Body of pancreas (tissue), 4 donors: ENCODE data around the gene MRI1. TPM values are rescaled to one million over a fixed set of nuclear protein-coding genes. Genes with fewer than 3 reads are reported as not detected.
"Not testable (repeated sequence)": the region's sequence is repeated elsewhere in the genome, so short reads cannot be mapped to it uniquely, and the experiment has no call there.

Source experiments
- ATAC-seq: fragments of 150-250 bp; one replicate; pipeline ENCODE4 v1.9.1; 2016
- DNase-seq, 4 donors: peaks; one replicate each; pipeline ENCODE4 v3.0.0-alpha.2; 2019
- H3K27ac ChIP-seq, 4 donors: fragments of 200-600 bp; sonication (generic); 1 replicate in 3 of 4; 2 replicates in 1 of 4; pipeline versions ENCODE4 v1.5.1 to v1.6.1; 2016 to 2019; ENCODE audit warnings: mild to moderate bottlenecking in 1 of 4, mixed read lengths in 1 of 4, moderate library complexity in 1 of 4
- H3K27me3 ChIP-seq, 2 donors: fragments of 200-600 bp; sonication (generic); one replicate each; pipeline ENCODE4 v1.6.0; 2016; ENCODE audit warnings: mild to moderate bottlenecking in 1 of 2
- H3K36me3 ChIP-seq, 2 donors: fragments of 200-600 bp; sonication (generic); replicated peaks in 1 of 2; 2 replicates each; pipeline ENCODE4 v1.5.1; 2016; ENCODE audit warnings: low read depth in 2 of 2; ENCODE audit not compliant: insufficient read depth in 1 of 2
- H3K4me1 ChIP-seq: fragments of 200-600 bp; sonication (generic); one replicate; pipeline ENCODE4 v1.6.0; 2016
- H3K4me3 ChIP-seq, 2 donors: fragments of 200-600 bp; sonication (generic); 1 replicate in 1 of 2; 2 replicates in 1 of 2; pipeline ENCODE4 v1.5.1; 2016 to 2019
- H3K9me3 ChIP-seq, 3 donors: fragments of 200-600 bp; sonication (generic); 1 replicate in 2 of 3; 2 replicates in 1 of 3; pipeline ENCODE4 v1.5.1; 2016
- CTCF ChIP-seq, 7 experiments: fragments of 450-650 bp in 4 of 7; fragments of 200-600 bp in 3 of 7; sonication (generic) in 3 of 7; IDR thresholded peaks; one replicate each; pipeline ENCODE4 v1.5.1; 2016 to 2019; ENCODE audit warnings: antibody characterized with exemption in 7 of 7
- POLR2A ChIP-seq, 3 donors: fragments of 450-650 bp; IDR thresholded peaks; one replicate each; pipeline ENCODE4 v1.6.1; 2016; ENCODE audit warnings: antibody characterized with exemption in 3 of 3, mild to moderate bottlenecking in 2 of 3
- WGBS, 2 donors: methylation state at CpG; one replicate each; pipeline ENCODE4 v1.1.5; 2017; 5-methylcytosine and 5-hydroxymethylcytosine counted together
- intact Hi-C: fragments of 100-400 bp; cut with DNase I; formaldehyde crosslinking; loops from one replicate; pipeline ENCODE4 v1.15.1; 2023
- total RNA-seq, 2 donors: library from RNA; depleted of rRNA; stranded (reverse); fragments of >200 nt; gene quantifications; one replicate each; pipeline ENCODE4 v1.1.0, GENCODE V29; 2016

Gene MRI1
- total RNA-seq, 2 donors from 2014 or later: 69.0 to 82.7 TPM

DNA sequence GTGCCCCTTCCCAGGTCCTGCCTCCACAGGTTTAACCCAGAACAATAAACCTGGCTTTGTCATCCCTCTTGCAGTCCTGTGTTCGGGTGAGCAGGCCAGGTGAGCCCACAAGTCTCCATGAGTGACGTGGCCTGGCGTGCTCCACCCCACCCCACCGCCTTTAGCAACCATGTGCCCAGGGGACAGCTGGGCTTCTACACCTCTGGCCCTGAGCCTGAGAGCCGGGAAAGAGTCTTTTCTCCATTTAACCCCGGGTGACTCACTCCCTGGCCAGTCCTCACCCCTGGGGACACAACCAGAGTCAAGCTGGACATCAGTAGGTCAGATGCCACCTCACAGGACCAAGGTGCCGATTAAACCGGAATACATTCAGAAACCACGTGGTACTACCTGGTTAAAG is 14.1 kb downstream of the MRI1 start:
- intact Hi-C loops: no loop called here

DNA sequence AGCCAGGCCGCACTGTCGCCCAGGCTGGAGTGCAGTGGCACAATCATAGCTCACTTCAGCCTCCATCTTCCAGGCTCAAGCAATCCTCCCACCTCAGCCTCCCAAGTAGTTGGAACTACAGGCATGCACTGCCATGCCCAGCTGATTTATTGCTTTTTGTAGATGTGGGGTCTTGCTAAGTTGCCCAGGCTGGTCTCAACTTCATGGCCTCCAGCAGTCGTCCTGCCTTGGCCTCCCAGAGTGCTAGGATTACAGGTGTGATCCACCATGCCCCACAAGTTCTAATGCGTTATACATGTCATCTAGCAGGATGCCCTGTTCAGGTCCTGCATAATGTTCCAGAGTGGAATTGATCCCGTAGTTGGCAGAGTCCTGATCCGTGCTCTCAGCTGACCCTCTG is 14.5 kb downstream of the MRI1 start:
- Histone ChIP-seq H3K9me3 (no peaks in the 10 kb centered on the region), H3K4me1 (peaks cover 19% of the 10 kb centered on the region), H3K36me3 (peaks cover 5 to 9% of the 10 kb centered on the region in 2 donors), H3K27ac (no peak overlapping the region), H3K27me3 (no peaks in the 10 kb centered on the region), H3K4me3 (no peak overlapping the region)
- DNase-seq: no peak
- intact Hi-C loops: no loop called here
- TF ChIP-seq CTCF (IDR thresholded peaks at IDR 0.05) (no peak), POLR2A (IDR thresholded peaks at IDR 0.05) (no peak)
- no peak for ATAC-seq
- whole genome bisulfite sequencing, 2 donors: 87 to 88% methylated on average over 6 of the region's 6 CpGs

More for the DNA sequence above, 14.1 kb downstream of the MRI1 start:
- no peak for ATAC-seq
- H3K27me3 ChIP-seq: no peaks in the 10 kb centered on the region
- H3K4me3 ChIP-seq: no peak overlapping the region
- H3K4me1 ChIP-seq: peaks cover 22% of the 10 kb centered on the region
- H3K9me3 ChIP-seq: no peaks in the 10 kb centered on the region
- H3K27ac ChIP-seq: no peak overlapping the region
- 74 to 89% methylated on average over 5 to 9 of the region's 9 CpGs for WGBS, 2 donors
- H3K36me3 ChIP-seq: peaks cover 5 to 9% of the 10 kb centered on the region in 2 donors
- TF ChIP-seq CTCF (IDR thresholded peaks at IDR 0.05) (no peak), POLR2A (IDR thresholded peaks at IDR 0.05) (no peak)
- DNase-seq: no peak

DNA sequence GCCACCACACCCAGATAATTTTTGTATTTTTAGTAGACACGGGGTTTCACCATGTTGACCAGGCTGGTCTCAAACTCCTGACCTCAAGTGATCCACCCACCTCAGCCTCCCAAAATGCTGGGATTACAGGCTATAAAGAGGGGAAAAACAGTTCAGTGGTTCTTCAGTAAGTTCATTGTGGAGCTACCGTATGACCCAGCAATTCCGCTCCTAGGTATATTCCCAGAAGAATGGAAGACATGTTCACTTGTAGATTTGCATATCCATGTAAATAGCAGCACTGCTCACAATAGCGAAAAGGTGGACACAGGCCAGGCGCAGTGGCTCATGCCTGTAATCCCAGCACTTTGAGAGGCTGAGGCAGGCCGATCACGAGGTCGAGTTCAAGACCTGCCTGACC is 15.5 kb downstream of the MRI1 start:
- H3K36me3 ChIP-seq, H3K27ac ChIP-seq, ATAC-seq, H3K9me3 ChIP-seq, H3K27me3 ChIP-seq, DNase-seq, H3K4me3 ChIP-seq, intact Hi-C loops: not testable (repeated sequence)
- peaks cover 22% of the 10 kb centered on the region for H3K4me1 ChIP-seq
- 95 to 98% methylated on average over 7 to 8 of the region's 8 CpGs for WGBS, 2 donors

DNA sequence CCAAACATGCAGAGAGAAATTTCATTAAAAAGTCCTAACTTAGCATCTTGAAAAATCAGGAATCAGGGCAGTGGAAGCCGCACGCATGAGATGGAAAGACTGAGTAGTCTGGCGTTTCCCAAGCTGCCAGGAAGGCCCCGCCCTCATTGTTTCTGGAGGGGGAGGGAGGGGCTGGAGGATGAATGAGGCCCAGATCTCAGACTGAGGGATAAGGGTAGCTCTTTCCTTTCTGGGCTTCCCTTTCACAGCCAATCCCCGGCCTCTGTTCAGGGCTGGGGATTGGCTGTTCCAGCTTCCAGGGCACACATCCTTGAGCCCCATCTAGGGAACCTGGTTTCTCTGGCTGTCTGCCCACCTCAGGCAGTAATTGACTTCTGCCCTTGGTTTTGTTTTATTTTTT is 17.2 kb downstream of the MRI1 start:
- peak; percentile 42 for ATAC-seq
- Histone ChIP-seq H3K4me3 (no peak overlapping the region), H3K36me3 (peaks cover 5 to 9% of the 10 kb centered on the region in 2 donors), H3K4me1 (peaks cover 14% of the 10 kb centered on the region), H3K27ac (no peak overlapping the region), H3K9me3 (no peaks in the 10 kb centered on the region), H3K27me3 (no peaks in the 10 kb centered on the region)
- TF ChIP-seq CTCF (IDR thresholded peaks at IDR 0.05) (no peak), POLR2A (IDR thresholded peaks at IDR 0.05) (no peak)
- DNase-seq: peak in 3 of 4 donors; percentile 40 to 51 (median 48)
- intact Hi-C loops: no loop called here
- WGBS, 2 donors: 0 to 4% methylated on average over 4 to 5 of the region's 5 CpGs

DNA sequence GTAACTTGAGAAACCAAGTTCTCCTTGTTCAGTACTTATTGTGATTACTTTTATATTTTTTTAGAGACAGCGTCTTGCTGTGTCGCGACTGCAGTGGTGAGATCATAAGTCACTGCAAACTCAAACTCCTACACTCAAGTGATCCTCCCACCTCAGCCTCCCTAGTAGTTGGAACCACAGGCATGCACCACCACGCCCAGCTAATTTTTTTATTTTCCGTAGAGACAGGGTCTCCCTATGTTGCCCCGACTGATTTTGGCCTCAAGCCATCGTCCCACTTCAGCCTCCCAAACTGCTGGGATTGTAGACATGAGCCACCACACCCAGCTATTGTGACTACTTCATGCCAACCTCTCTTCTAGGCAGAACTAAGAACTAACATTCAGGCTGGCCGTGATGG is 18.2 kb downstream of the MRI1 start:
- DNase-seq: no peak
- H3K9me3 ChIP-seq: no peaks in the 10 kb centered on the region
- intact Hi-C loops: no loop called here
- H3K27me3 ChIP-seq: no peaks in the 10 kb centered on the region
- no peak overlapping the region for H3K4me3 ChIP-seq
- H3K36me3 ChIP-seq: peaks cover 5 to 9% of the 10 kb centered on the region in 2 donors
- no peak for TF ChIP-seq CTCF (IDR thresholded peaks at IDR 0.05)
- no peak for TF ChIP-seq POLR2A (IDR thresholded peaks at IDR 0.05)
- WGBS, 2 donors: 65 to 72% methylated on average over 8 of the region's 8 CpGs
- ATAC-seq: no peak
- H3K4me1 ChIP-seq: peaks cover 13% of the 10 kb centered on the region
- no peak overlapping the region for H3K27ac ChIP-seq
